Lower leg skin (tissue), 4 donors: Measurements from ENCODE around the gene RARA. TPM values are rescaled to one million over a fixed set of nuclear protein-coding genes. Genes with fewer than 3 reads are reported as not detected.

ENCODE experiments used
- DNase-seq, 2 donors: peaks; one replicate each; pipeline ENCODE4 v3.0.0-alpha.2; 2019; ENCODE audit warnings: low spot score in 2 of 2
- H3K4me3 ChIP-seq: fragments of 200-600 bp; sonication (generic); 2 replicates; pipeline ENCODE4 v1.5.1; 2017; ENCODE audit warnings: mild to moderate bottlenecking, low read depth; ENCODE audit not compliant: poor library complexity, severe bottlenecking
- POLR2A ChIP-seq, 2 donors: fragments of 450-650 bp; IDR thresholded peaks; one replicate each; pipeline ENCODE4 v1.6.1; 2016 to 2017; ENCODE audit warnings: antibody characterized with exemption in 2 of 2, mild to moderate bottlenecking in 1 of 2, moderate library complexity in 1 of 2
- WGBS, 2 donors: methylation state at CpG; one replicate each; pipeline ENCODE4 v1.1.5; 2018; 5-methylcytosine and 5-hydroxymethylcytosine counted together
- intact Hi-C: fragments of 100-400 bp; cut with DNase I; formaldehyde crosslinking; loops from one replicate; pipeline ENCODE4 v1.15.0; 2023; ENCODE audit warnings: low total_unique reads
- total RNA-seq, 4 donors: library from RNA; depleted of rRNA; stranded (reverse); fragments of >200 nt; gene quantifications; one replicate each; pipeline ENCODE4 v1.1.0, GENCODE V29; 2016
- TF ChIP-seq, protein P1 (sequence below), 3 donors: fragments of 450-650 bp; IDR thresholded peaks; one replicate each; pipeline ENCODE4 v1.5.1; 2016; ENCODE audit warnings: antibody characterized with exemption in 3 of 3, mild to moderate bottlenecking in 3 of 3, moderate library complexity in 2 of 3

RARA gene
- total RNA-seq, 4 donors from 2014 or later = 18.1 to 38.0 (median 25.2) TPM

DNA sequence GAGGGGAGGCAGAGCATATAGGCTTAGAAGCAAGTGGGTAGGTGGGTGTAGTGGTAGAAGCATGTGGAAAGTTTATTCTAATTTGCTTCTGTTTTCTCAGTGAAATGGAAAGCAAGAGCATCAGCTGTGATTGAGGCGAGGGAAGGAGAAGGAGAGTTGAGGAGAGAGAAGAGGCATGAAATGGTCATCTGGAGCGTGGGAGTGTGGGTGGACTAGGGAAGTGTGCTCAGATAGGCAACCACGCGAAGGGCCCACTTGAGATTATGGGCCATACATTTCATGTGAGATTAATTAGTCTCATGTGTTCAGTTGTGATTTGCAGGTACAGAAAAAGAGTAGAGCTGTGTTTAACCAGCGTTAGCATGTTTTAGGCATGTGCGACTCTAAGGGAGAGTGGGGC is 42.1 kb upstream of the RARA start:
- 90 to 94% methylated on average over 6 of the region's 6 CpGs for WGBS, 2 donors

DNA sequence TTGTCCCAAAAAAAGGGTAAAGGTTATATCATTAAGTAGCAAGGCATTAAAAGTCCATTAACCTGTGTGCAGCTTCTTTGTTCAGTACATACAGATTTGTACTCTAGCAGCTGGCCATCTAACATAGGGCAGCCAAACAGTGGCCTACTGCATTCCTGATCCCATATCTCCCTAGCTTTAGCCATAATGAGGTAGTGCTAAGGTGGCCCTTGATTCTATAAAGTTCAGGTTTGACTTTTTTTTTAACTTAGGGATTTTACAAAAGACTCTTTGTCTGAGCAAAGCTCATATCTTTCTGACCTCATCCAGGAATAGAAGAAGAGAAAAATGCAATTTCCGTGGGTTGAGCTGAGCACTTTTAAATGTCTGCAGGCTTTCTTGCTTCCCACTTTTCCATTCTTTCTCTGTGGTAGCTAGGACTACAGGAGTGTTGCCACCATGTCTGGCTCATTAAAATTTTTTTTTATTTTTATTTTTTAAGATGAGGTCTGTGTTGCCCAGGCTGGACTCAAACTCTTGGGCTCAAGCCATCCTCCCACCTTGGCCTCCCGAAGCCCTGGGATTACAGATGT is 40.8 kb upstream of the RARA start:
- intact Hi-C loops = no loop called here
- WGBS, 2 donors = 76 to 78% methylated on average over 2 of the region's 2 CpGs
- peak in 1 of 2 donors; percentile 42 for DNase-seq
- no peak for TF ChIP-seq POLR2A (IDR thresholded peaks at IDR 0.05)
- TF ChIP-seq, protein P1, sequence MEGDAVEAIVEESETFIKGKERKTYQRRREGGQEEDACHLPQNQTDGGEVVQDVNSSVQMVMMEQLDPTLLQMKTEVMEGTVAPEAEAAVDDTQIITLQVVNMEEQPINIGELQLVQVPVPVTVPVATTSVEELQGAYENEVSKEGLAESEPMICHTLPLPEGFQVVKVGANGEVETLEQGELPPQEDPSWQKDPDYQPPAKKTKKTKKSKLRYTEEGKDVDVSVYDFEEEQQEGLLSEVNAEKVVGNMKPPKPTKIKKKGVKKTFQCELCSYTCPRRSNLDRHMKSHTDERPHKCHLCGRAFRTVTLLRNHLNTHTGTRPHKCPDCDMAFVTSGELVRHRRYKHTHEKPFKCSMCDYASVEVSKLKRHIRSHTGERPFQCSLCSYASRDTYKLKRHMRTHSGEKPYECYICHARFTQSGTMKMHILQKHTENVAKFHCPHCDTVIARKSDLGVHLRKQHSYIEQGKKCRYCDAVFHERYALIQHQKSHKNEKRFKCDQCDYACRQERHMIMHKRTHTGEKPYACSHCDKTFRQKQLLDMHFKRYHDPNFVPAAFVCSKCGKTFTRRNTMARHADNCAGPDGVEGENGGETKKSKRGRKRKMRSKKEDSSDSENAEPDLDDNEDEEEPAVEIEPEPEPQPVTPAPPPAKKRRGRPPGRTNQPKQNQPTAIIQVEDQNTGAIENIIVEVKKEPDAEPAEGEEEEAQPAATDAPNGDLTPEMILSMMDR (IDR thresholded peaks at IDR 0.05) = no peak
- no peak overlapping the region for H3K4me3 ChIP-seq

More for the DNA sequence above, 42.1 kb upstream of the RARA start:
- no peak for TF ChIP-seq POLR2A (IDR thresholded peaks at IDR 0.05)
- TF ChIP-seq, protein P1 (IDR thresholded peaks at IDR 0.05) = no peak
- intact Hi-C loops = no loop called here
- DNase-seq = peak in 1 of 2 donors; percentile 14
- no peak overlapping the region for H3K4me3 ChIP-seq

DNA sequence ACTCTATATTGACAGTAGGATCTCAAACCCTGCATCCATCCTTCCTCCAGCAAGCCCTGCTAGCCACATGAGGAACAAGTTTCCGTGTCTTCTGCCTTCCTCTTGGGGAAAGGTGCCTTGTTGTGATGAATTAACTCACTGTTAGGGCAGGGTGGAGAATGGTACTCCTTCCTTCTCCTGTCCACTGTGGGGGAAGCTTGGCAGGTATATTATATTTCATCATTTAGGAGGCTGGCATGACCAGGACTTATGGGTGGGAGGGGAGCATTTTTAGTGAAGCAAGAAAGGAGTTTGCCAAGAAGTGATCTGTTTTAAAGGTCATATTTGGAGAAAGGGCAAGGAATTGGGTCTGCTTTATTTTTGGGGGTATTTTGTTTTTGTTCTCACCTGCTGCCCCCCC is 30.6 kb upstream of the RARA start:
- 78 to 87% methylated on average over 1 of the region's 1 CpG for WGBS, 2 donors
- no peak for DNase-seq
- no peak overlapping the region for H3K4me3 ChIP-seq
- intact Hi-C loops = no loop called here
- TF ChIP-seq, protein P1 (IDR thresholded peaks at IDR 0.05) = no peak
- TF ChIP-seq POLR2A (IDR thresholded peaks at IDR 0.05) = no peak

DNA sequence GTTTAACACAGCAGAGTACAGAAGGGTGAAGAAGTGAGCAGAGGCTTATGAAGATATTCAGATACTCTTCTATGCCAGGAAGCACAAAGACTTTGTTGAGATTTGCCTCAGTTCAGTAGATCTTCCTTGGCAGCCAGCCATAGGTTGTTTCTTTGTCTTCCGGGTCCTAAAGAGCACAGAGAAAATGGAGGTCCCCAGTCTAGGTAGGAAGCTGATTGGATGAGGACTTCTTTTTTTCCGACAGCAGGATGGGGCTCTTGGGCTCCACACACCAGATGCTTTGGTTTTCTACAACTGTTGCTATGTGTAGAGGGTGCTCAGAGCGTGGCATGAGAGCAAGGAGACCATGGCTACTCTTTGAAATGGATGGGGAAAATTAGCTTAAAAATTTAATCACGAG is 29.6 kb upstream of the RARA start:
- WGBS, 2 donors = 88 to 92% methylated on average over 4 of the region's 4 CpGs
- H3K4me3 ChIP-seq = no peak overlapping the region
- intact Hi-C loops = no loop called here
- no peak for TF ChIP-seq POLR2A (IDR thresholded peaks at IDR 0.05)
- TF ChIP-seq, protein P1 (IDR thresholded peaks at IDR 0.05) = no peak
- no peak for DNase-seq

DNA sequence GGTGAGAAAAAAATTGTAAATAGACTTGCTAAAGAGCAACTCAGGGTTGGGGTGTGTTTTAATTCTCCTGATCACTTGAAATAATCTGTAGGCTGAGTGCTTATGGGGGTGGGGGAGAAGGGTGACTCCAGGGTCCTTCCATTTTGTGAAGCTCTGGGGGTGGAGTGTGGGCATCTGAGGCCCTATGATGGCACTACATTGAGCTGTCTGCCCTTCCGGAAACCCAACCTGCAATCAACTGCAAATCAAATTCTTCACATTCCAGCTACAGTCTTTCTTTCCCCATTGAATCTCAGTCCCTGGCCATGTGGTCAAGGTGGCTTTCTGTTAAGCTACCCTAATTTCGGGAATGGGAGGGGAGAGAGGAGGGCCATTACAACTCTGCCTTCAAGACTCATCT is 27.3 kb upstream of the RARA start:
- 77 to 85% methylated on average over 2 of the region's 2 CpGs for WGBS, 2 donors
- peak in 1 of 2 donors; percentile 34 for DNase-seq
- intact Hi-C loops = no loop called here
- no peak for TF ChIP-seq POLR2A (IDR thresholded peaks at IDR 0.05)
- TF ChIP-seq, protein P1 (IDR thresholded peaks at IDR 0.05) = no peak
- H3K4me3 ChIP-seq = no peak overlapping the region

DNA sequence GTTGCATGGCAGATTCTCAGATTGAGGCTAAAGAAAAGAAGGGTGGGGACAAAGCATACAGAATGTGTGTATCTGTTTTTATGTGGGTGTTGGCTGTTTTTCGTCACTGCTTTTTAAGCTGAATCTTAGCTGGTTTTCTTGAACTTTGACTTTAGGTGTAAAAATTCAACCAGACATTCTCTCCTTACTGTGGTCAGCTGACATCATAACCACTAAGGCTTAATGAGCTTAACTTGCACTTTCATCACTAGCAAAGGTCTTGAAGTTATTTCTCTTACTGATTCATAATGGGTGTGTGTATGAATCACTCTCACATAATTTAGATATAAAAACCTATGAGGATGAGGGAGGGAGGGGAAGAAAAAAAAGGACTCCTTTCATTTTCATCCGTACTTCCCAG is 25.3 kb upstream of the RARA start:
- intact Hi-C loops = no loop called here
- H3K4me3 ChIP-seq = no peak overlapping the region
- no peak for TF ChIP-seq POLR2A (IDR thresholded peaks at IDR 0.05)
- TF ChIP-seq, protein P1 (IDR thresholded peaks at IDR 0.05) = no peak
- 27 to 34% methylated on average over 2 of the region's 2 CpGs for WGBS, 2 donors
- no peak for DNase-seq
